ENCODE measurements around the gene RAB17. TPM values are rescaled to one million over a fixed set of nuclear protein-coding genes. Genes with fewer than 3 reads are reported as not detected.

The RAB17 gene
- total RNA-seq, 6 experiments from 2014 or later: 0.13 to 0.36 (median 0.25) TPM; not detected in 2

- peak overlapping the region; percentile 88 for H3K27ac Mint-ChIP-seq
- H3K36me3 Mint-ChIP-seq (ENCODE audit: low read depth): no peaks in the 10 kb centered on the region
- H3K4me1 Mint-ChIP-seq (ENCODE audit: low read depth): peaks cover 33% of the 10 kb centered on the region
- peaks cover 3% of the 10 kb centered on the region for H3K27me3 Mint-ChIP-seq (ENCODE audit: insufficient read depth)
- H3K9me3 Mint-ChIP-seq: no peaks in the 10 kb centered on the region
- H3K4me3 Mint-ChIP-seq: peak overlapping the region; percentile 47
- peak; percentile 70 for DNase-seq
- TF ChIP-seq CTCF (IDR thresholded peaks at IDR 0.05): no peak
These were observed 13.3 kb upstream of the RAB17 start for GRCh38 chr2:237603718-237604362.

- no peak for DNase-seq
- H3K27ac Mint-ChIP-seq: peak overlapping the region; percentile 88
- peak overlapping the region; percentile 47; the same call in 1 of the 2 replicates for H3K4me3 Mint-ChIP-seq
- no peaks in the 10 kb centered on the region for H3K9me3 Mint-ChIP-seq
- peaks cover 3% of the 10 kb centered on the region for H3K27me3 Mint-ChIP-seq (ENCODE audit: insufficient read depth)
- no peaks in the 10 kb centered on the region for H3K36me3 Mint-ChIP-seq (ENCODE audit: low read depth)
- H3K4me1 Mint-ChIP-seq (ENCODE audit: low read depth): peaks cover 33% of the 10 kb centered on the region
- TF ChIP-seq CTCF (IDR thresholded peaks at IDR 0.05): no peak
These were observed 12.6 kb upstream of the RAB17 start for GRCh38 chr2:237603049-237603717.

- H3K36me3 Mint-ChIP-seq (ENCODE audit: low read depth): no peaks in the 10 kb centered on the region
- H3K4me1 Mint-ChIP-seq (ENCODE audit: low read depth): peaks cover 33% of the 10 kb centered on the region
- DNase-seq: no peak
- peaks cover 3% of the 10 kb centered on the region for H3K27me3 Mint-ChIP-seq (ENCODE audit: insufficient read depth)
- no peak overlapping the region for H3K4me3 Mint-ChIP-seq
- H3K9me3 Mint-ChIP-seq: no peaks in the 10 kb centered on the region
- 0 out of 2 replicates have a peak overlapping the region, but pooled peaks have one; percentile 88 for H3K27ac Mint-ChIP-seq
- no peak for TF ChIP-seq CTCF (IDR thresholded peaks at IDR 0.05)
These were observed 11.9 kb upstream of the RAB17 start for GRCh38 chr2:237602409-237602808.

DNA sequence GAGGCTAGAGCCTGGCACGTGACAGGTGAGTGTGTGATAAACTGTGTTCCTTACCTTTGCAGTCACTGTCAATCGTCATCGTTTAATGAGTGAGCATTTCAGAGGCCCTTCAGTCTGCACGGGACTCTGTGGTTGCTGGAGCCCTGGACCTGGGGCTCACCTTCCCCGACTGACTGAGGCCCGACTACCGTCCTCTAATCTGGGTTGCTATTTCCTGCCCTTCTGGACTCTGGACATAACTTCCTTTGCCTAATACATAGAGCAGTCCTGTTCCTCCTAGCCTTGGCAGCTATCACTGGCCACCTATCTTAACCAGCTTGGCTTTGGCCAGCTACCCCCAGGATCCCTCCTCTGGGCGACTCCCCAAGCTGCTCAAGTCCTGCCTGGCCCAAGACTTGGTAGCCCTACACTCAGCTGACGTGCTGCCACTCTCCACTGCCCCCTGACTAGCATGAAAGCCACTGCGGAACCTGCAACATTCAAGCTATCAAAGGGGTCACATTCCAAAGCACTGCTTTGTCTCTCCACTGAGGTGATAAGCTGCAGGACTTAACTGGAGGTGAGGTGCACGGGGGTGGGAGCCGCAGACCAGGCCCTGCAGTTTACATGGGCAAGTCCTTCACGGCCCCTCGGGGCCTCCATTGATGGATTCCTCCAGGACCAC lies 11.1 kb upstream of the RAB17 start:
- Mint-ChIP-seq H3K4me1 (ENCODE audit: low read depth) (peaks cover 33% of the 10 kb centered on the region), H3K9me3 (no peaks in the 10 kb centered on the region), H3K27ac (no peak overlapping the region), H3K27me3 (ENCODE audit: insufficient read depth) (peaks cover 3% of the 10 kb centered on the region), H3K4me3 (no peak overlapping the region), H3K36me3 (ENCODE audit: low read depth) (no peaks in the 10 kb centered on the region)
- DNase-seq: no peak
- TF ChIP-seq CTCF (IDR thresholded peaks at IDR 0.05): peak; percentile 24; the same call in 1 of the 2 replicates

DNA sequence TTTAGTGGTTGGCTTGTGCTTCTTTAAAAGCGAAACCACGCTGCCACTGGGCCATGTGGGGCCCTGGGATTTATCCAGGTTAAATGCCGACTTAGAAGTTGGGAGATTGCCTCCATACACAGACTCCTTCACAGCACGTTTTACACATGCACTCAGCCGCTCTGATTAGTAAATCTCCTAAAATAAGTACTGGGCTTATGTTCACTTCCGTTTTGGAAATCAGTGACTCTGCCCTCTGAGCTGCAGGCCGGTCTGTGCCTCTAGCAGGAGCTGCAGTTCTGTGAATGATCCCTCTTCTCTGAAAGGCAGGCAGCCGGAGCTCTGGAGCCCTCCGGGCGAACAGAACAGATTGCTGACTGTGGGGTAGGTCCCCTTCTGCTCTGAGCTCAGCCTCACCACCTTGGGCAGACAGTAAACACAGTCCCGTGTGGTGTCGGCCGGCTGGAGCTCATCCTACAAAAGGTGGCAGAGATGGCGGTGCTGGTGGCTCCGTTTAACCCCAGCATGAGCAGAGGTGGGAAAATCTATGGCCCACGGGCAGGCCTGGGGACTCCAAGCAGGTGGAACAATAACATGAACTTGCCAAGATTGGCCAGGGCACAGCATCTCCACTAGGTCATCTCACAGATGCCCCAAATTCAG lies 9.8 kb upstream of the RAB17 start:
- H3K4me3 Mint-ChIP-seq: peak overlapping the region; percentile 76
- peak; percentile 55 for DNase-seq
- H3K4me1 Mint-ChIP-seq (ENCODE audit: low read depth): peaks cover 33% of the 10 kb centered on the region
- no peaks in the 10 kb centered on the region for H3K9me3 Mint-ChIP-seq
- peaks cover 3% of the 10 kb centered on the region for H3K27me3 Mint-ChIP-seq (ENCODE audit: insufficient read depth)
- H3K27ac Mint-ChIP-seq: peak overlapping the region; percentile 89
- no peaks in the 10 kb centered on the region for H3K36me3 Mint-ChIP-seq (ENCODE audit: low read depth)
- peak; percentile 42 for TF ChIP-seq CTCF (IDR thresholded peaks at IDR 0.05)
